Prostate gland (tissue), 2 donors: Measurements from ENCODE around the gene NUBP2. TPM values are rescaled to one million over a fixed set of nuclear protein-coding genes. Genes with fewer than 3 reads are reported as not detected.

Source experiments
- DNase-seq: peaks from one replicate; pipeline ENCODE4 v3.0.0-alpha.2; 2019; ENCODE audit warnings: low spot score
- H3K27ac ChIP-seq, 2 donors: fragments of 200-600 bp; sonication (generic); 2 replicates each; pipeline ENCODE4 v1.5.1; 2017 to 2019
- H3K27me3 ChIP-seq: fragments of 200-600 bp; sonication (generic); replicated peaks from 2 replicates; pipeline ENCODE4 v1.5.1; 2019; ENCODE audit not compliant: insufficient read depth
- H3K36me3 ChIP-seq, 2 donors: fragments of 200-600 bp; sonication (generic); 1 replicate in 1 of 2; 2 replicates in 1 of 2; pipeline versions ENCODE4 v1.5.1 to v1.8.1; 2017 to 2019
- H3K4me1 ChIP-seq: fragments of 200-600 bp; sonication (generic); replicated peaks from 2 replicates; pipeline ENCODE4 v1.5.1; 2019
- H3K4me3 ChIP-seq, 2 donors: fragments of 200-600 bp; sonication (generic); 2 replicates each; pipeline ENCODE4 v1.5.1; 2017 to 2019
- H3K9me3 ChIP-seq: fragments of 200-600 bp; sonication (generic); 2 replicates; pipeline ENCODE4 v1.5.1; 2017
- CTCF ChIP-seq, 4 experiments: fragments of 200-600 bp in 2 of 4; fragments of 450-650 bp in 2 of 4; sonication (generic) in 2 of 4; IDR thresholded peaks; 1 replicate in 3 of 4; 2 replicates in 1 of 4; pipeline ENCODE4 v1.5.1; 2016 to 2019; ENCODE audit warnings: antibody characterized with exemption in 4 of 4, mild to moderate bottlenecking in 2 of 4, moderate library complexity in 2 of 4
- POLR2A ChIP-seq: fragments of 450-650 bp; IDR thresholded peaks from one replicate; pipeline ENCODE4 v1.6.1; 2016; ENCODE audit warnings: antibody characterized with exemption, mild to moderate bottlenecking
- POLR2AphosphoS5 ChIP-seq: sonication (generic); formaldehyde crosslinking; IDR thresholded peaks from one replicate; pipeline ENCODE4 v1.6.1; 2017; ENCODE audit warnings: antibody characterized with exemption
- WGBS: methylation state at CpG from one replicate; pipeline ENCODE4 v1.1.5; 2018; 5-methylcytosine and 5-hydroxymethylcytosine counted together
- intact Hi-C: fragments of 100-400 bp; cut with DNase I; formaldehyde crosslinking; loops from one replicate; pipeline ENCODE4 v1.14.2; 2022
- total RNA-seq, 2 donors: library from RNA; depleted of rRNA; stranded (reverse); fragments of >200 nt; gene quantifications; one replicate each; pipeline ENCODE4 v1.1.0, GENCODE V29; 2016

Gene NUBP2
- total RNA-seq, 2 donors from 2014 or later: 98.4 to 233 TPM

GRCh38 chr16:1784977-1785845 lies 2.5 kb downstream of the NUBP2 start:
- TF ChIP-seq POLR2AphosphoS5 (no peak), POLR2A (no peak), CTCF (IDR thresholded peaks at IDR 0.05) (no peak)
- WGBS: 74% methylated on average over 22 of the region's 26 CpGs
- intact Hi-C loops: no loop called here

GRCh38 chr16:1785846-1786170 lies 3.0 kb downstream of the NUBP2 start:
- DNase-seq: no peak

More at GRCh38 chr16:1784977-1785845, 2.5 kb downstream of the NUBP2 start:
- Histone ChIP-seq H3K36me3 (no peaks in the 10 kb centered on the region), H3K27ac (no peak overlapping the region), H3K4me1 (peaks cover 14% of the 10 kb centered on the region), H3K4me3 (no peak overlapping the region), H3K27me3 (no peaks in the 10 kb centered on the region), H3K9me3 (no peaks in the 10 kb centered on the region)
- no peak for DNase-seq

DNA sequence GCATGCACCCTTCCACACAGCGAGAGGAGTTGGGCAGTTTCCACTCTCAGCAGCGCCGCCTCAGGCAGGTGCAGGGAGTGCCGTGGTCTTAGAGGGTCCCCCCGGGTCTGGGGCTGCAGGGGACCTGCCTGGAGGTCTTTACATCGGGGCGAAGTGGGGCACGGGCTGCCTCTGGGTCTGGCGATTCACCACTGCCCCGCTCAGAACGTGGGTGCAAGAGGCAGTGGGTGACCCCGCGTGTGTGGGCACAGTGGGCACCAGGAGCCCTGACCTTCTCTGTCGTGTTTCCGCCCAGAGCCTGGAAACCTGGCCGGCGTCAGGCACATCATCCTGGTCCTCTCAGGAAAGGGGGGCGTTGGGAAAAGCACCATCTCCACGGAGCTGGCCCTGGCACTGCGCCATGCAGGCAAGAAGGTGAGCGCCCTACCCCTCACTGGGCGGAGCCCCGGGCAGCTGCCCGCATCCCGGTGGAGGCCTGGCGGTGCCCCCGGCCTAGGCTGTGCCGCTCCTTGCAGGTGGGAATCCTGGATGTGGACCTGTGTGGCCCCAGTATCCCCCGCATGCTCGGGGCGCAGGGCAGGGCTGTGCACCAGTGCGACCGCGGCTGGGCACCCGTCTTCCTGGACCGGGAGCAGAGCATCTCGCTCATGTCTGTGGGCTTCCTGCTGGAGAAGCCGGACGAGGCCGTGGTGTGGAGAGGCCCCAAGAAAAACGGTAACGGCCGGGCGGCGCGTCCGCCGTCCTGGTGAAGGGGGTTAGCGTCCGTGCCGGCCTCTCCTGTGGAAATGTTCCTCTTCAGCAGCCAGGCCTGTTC lies 3.7 kb downstream of the NUBP2 start:
- DNase-seq: no peak
- H3K27ac ChIP-seq: no peak overlapping the region
- intact Hi-C loops: no loop called here
- no peaks in the 10 kb centered on the region for H3K9me3 ChIP-seq
- H3K36me3 ChIP-seq: no peaks in the 10 kb centered on the region
- WGBS: 90% methylated on average over 49 of the region's 51 CpGs
- no peaks in the 10 kb centered on the region for H3K27me3 ChIP-seq
- peaks cover 9% of the 10 kb centered on the region for H3K4me1 ChIP-seq
- no peak overlapping the region for H3K4me3 ChIP-seq
- TF ChIP-seq POLR2AphosphoS5: no peak
- TF ChIP-seq CTCF (IDR thresholded peaks at IDR 0.05): no peak
- TF ChIP-seq POLR2A: no peak

More at GRCh38 chr16:1785846-1786170, 3.0 kb downstream of the NUBP2 start:
- H3K4me3 ChIP-seq: no peak overlapping the region
- intact Hi-C loops: no loop called here
- no peaks in the 10 kb centered on the region for H3K27me3 ChIP-seq
- no peaks in the 10 kb centered on the region for H3K36me3 ChIP-seq
- H3K9me3 ChIP-seq: no peaks in the 10 kb centered on the region
- no peak for TF ChIP-seq POLR2A
- no peak for TF ChIP-seq CTCF (IDR thresholded peaks at IDR 0.05)
- H3K27ac ChIP-seq: no peak overlapping the region
- H3K4me1 ChIP-seq: peaks cover 14% of the 10 kb centered on the region
- WGBS: 79% methylated on average over 14 of the region's 14 CpGs

GRCh38 chr16:1787056-1787321 lies 4.2 kb downstream of the NUBP2 start:
- Histone ChIP-seq H3K9me3 (no peaks in the 10 kb centered on the region), H3K27me3 (no peaks in the 10 kb centered on the region), H3K36me3 (no peaks in the 10 kb centered on the region), H3K27ac (no peak overlapping the region), H3K4me1 (peaks cover 6% of the 10 kb centered on the region), H3K4me3 (no peak overlapping the region)
- intact Hi-C loops: no loop called here
- WGBS: 92% methylated on average over 6 of the region's 6 CpGs
- no peak for DNase-seq
- TF ChIP-seq POLR2AphosphoS5 (no peak), CTCF (IDR thresholded peaks at IDR 0.05) (no peak), POLR2A (no peak)
